Cardiac fibroblast (primary cell): Measurements from ENCODE around the gene LTBP2.

Source experiments
- DNase-seq, 2 donors: peaks; one replicate each; pipeline versions ENCODE4 v3.0.0 to v3.0.0-alpha.2; 2010; ENCODE audit warnings: low read depth in 2 of 2
- H3K4me3 ChIP-seq, 2 donors: replicated peaks in 1 of 2; 1 replicate in 1 of 2; 2 replicates in 1 of 2; pipeline ENCODE4 v1.5.1; 2011; ENCODE audit warnings: low read depth in 2 of 2, low read length in 2 of 2, mild to moderate bottlenecking in 2 of 2, moderate library complexity in 1 of 2
- TF ChIP-seq, protein P1 (sequence below): IDR thresholded peaks from one replicate; pipeline ENCODE4 v1.5.1; 2011; ENCODE audit warnings: low read depth, mild to moderate bottlenecking, low read length, inconsistent platforms

LTBP2 gene

DNA sequence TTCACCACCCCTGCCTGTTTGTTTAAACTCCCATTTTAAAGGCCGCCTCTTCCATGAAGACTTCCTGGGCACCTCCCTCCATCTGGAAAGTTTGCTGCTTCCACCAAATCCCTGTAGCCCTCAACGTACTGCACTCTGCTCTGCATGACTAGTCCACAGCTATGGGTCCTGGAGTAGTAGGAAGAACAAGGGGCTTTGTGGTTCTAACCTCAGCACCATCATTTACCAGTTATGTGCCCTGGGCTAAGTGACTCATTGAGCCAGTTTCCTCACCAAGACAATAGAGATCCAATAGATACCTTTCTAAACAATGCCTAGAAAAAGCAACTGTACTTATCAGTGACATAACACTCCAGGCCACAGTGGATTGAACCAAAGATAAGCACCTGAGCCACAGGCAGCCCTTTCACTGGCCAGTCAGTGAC is 8.5 kb upstream of the LTBP2 start:
- no peak overlapping the region for H3K4me3 ChIP-seq
- TF ChIP-seq, protein P1, sequence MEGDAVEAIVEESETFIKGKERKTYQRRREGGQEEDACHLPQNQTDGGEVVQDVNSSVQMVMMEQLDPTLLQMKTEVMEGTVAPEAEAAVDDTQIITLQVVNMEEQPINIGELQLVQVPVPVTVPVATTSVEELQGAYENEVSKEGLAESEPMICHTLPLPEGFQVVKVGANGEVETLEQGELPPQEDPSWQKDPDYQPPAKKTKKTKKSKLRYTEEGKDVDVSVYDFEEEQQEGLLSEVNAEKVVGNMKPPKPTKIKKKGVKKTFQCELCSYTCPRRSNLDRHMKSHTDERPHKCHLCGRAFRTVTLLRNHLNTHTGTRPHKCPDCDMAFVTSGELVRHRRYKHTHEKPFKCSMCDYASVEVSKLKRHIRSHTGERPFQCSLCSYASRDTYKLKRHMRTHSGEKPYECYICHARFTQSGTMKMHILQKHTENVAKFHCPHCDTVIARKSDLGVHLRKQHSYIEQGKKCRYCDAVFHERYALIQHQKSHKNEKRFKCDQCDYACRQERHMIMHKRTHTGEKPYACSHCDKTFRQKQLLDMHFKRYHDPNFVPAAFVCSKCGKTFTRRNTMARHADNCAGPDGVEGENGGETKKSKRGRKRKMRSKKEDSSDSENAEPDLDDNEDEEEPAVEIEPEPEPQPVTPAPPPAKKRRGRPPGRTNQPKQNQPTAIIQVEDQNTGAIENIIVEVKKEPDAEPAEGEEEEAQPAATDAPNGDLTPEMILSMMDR: no peak
- peak; percentile 67 to 97 for DNase-seq

DNA sequence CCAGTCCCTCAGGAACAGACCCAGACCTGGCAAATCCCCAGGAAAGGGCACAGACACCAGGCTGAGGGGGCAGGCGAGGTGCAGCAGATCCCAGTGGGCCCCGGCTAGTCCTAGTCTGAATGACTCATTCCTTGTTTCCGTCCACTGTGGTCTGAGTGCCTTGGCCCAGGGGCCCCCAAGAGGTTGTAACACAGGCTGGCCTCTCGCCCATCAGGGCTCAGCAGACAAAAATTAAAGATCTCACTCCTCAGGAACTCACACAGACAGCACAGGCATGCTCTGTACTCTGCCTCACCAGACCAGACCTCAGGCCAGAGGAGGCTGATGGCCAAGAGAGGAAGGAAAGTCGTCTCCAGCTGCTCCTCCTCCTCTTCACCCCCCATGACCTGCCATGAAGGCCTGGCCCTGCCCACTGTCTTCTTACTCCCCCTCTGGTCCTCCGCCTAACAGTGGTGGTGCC is 7.7 kb upstream of the LTBP2 start:
- DNase-seq: peak; percentile 98 to 100
- TF ChIP-seq, protein P1: no peak
- no peak overlapping the region for H3K4me3 ChIP-seq

DNA sequence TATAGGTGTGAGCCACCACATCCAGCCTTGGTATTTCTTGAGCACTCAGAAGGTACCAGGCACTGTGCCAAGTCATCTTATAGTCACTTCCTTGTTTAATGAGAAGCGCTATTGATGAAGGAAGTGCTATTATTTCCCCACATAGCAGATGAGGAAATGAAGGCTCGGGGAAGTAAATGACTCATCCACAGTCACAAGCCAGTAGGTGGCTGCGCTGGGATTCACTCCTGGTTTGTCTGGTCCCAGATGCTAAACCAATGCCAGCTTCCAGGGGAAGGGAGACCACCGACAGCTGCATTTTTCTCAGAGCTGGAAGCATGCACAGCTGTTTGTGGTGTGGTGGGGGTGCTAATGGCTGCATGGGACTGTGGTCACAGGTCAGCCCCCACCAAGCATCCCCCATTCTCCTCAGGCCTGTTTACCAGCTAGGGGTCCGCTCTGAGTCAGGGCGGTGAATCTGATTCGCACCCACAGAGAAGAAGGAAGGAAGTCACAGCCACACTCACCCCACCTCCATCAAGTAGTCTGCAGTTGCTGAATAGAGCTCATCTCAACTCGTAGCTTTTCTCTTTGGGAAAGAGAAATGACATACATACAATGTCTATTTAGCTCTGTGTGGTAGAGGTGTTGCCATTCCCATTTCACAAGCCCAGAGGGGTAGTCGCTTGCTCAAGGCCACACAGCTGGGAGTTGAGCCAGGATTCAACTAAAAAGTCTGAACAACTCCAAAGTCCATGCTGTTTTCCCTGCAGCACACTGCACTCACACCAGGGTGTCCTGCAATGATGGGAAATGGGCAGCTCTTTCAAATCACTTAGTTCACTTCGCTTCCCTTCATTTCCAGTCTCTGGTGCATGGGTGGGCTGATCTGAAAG is 6.3 kb upstream of the LTBP2 start:
- peak overlapping the region in 1 of 2 donors; percentile 8 for H3K4me3 ChIP-seq
- TF ChIP-seq, protein P1: no peak
- DNase-seq: peak; percentile 74 to 86

DNA sequence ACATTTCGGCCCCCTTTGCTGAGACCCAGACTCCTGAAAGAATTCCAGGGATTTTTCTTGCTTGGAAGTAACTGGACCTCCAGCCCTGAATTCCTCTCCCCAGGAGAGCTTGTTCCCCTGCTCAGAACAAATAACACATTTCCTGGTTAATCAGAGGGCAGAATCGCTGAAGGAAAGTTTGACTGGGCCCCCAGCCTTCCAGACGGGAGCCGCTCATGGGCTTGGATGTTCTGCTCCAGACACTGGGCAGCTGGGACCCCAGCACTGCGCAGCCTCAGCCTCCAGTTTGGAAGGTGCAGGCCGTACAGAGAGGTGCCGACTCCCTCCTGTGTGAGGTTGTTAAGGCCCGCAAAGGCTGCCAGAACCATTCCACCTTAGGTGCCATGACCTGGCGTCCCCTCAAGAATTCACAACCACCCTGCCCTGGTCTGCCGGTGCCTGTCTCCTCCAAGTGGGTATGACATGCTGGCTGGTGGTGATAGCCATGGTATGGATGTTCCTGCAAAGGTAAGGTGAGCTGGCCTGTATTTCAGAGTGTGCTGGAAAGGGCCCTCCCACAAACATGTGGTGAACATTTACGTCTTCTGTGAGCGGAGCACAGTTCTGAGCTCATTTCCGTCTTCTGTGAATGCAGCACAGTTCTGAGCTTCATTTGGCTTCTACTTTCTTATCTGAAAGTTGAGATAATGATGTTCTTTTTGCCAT is 5.1 kb upstream of the LTBP2 start:
- peak; percentile 74 to 81 for DNase-seq
- no peak overlapping the region for H3K4me3 ChIP-seq
- TF ChIP-seq, protein P1: no peak

DNA sequence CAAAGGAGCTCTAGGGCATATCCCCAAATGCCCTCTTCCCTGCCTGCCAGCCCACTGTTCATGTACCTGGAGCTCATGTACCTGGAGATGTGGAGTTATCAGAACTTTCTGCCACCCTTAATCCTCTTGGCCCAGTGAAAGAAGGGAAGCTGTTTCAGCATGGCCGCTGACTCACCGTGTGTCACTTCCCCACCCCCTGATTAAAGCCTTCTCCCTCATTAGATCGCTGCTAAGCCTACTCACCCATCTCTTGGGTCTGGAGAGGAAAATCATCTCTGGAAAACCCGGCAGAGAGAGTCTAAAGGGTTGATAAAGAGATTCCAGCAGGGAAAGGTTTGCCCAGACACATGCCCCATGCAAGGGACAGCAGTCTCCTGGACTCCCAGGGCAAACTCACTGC is 4.5 kb upstream of the LTBP2 start:
- peak; percentile 73 to 92 for DNase-seq
- TF ChIP-seq, protein P1: no peak
- H3K4me3 ChIP-seq: peak overlapping the region in 1 of 2 donors; percentile 36

DNA sequence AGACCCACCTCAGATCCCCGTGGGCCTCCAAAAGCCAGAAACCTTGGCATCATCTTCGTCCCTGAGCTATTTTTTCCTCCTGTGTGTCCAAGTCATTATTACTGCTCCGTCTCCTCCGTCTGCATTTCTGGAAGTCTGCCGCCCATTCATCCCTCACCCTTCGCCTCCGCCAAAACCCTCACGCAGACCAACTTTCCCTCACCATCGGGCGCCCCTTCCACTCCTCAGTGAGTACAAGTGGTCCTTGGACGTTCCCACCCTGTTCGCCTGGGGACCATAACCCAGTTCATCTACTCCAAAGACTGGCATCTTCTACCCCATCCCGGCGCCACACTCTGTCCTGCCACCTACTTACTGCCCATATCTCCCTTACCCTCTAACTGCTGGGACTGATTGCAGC is 3.7 kb upstream of the LTBP2 start:
- TF ChIP-seq, protein P1: no peak
- peak overlapping the region in 1 of 2 donors; percentile 36 for H3K4me3 ChIP-seq
- DNase-seq: no peak
